GM19043 (cell line): Measurements from ENCODE around the gene GAGE1.
"Not testable (repeated sequence)": the region's sequence is repeated elsewhere in the genome, so short reads cannot be mapped to it uniquely, and the experiment has no call there.

Experiments
- ATAC-seq: cut with Tn5 transposase; IDR thresholded peaks from one replicate; pipeline ENCODE4 v1.9.1; 2021; ENCODE audit warnings: low read depth; ENCODE audit not compliant: unreplicated experiment

The GAGE1 gene

GRCh38 chrX:49598720-49599119 is at the start of gene GAGE1:
GAGE1 (plus strand) TSS chrX:49599020; CDS start chrX:49600175, 1,155 bp downstream.
- not testable (repeated sequence) for ATAC-seq

DNA sequence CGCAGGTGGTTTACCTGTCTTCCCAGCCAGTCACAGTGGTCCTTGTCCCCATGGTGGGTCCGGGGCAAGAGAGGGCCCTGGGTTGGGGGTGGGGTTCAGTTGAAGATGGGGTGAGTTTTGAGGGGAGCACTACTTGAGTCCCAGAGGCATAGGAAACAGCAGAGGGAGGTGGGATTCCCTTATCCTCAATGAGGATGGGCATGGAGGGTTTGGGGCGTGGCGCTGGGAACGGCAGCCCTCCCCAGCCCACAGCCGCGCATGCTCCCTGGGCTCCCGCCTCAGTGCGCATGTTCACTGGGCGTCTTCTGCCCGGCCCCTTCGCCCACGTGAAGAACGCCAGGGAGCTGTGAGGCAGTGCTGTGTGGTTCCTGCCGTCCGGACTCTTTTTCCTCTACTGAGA is 47.8 kb upstream of the GAGE1 start, which contains the start of gene GAGE12E:
GAGE12E (plus strand) TSS at position 301 of the 400 bp plus-strand sequence. CDS start 1,155 bp downstream, outside the sequence.
- ATAC-seq = not testable (repeated sequence)

- ATAC-seq = not testable (repeated sequence)
Observed at GRCh38 chrX:49560542-49560941, 38.3 kb upstream of the GAGE1 start, which contains the start of gene GAGE12F. GAGE12F (plus strand) TSS chrX:49560842; CDS start chrX:49561997, 1,155 bp downstream.

DNA sequence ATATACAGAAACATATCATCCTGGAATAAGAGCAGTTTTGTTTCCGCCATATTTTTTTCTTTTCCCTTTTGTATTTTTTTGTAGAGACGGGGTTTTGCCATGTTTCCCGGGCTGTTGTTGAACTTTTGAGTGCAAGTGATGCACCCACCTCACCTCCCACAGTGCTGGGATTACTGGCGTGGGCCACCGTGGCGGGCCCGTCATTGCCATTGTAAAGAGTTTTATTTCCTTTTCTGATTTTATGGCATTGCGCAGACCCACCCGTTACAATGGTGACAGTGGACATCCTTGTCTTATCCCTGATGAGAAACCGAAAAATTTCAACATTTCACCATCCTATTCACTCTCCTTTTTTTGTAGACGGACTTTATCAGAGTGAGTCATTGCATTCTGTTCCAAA is 30.1 kb upstream of the GAGE1 start:
- ATAC-seq = not testable (repeated sequence)

DNA sequence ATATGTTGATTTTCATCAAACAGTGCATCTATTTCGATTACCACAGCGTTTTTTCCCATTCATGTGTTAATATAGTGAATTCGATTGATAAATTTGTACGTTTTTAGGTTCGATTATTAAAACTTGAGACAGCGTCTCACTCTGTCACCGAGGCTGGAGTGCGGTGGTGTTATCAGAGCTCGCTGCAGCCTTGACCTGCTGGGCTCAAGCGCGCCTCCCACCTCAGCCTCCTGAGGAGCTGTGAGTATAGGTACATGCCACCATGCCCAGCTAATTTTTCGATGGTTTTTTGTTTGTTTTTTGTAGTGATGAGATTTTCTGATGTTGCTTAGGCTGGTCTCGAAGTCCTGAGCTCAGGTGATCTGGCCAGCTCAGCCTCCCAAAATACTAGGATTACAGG is 29.7 kb upstream of the GAGE1 start:
- ATAC-seq = not testable (repeated sequence)

DNA sequence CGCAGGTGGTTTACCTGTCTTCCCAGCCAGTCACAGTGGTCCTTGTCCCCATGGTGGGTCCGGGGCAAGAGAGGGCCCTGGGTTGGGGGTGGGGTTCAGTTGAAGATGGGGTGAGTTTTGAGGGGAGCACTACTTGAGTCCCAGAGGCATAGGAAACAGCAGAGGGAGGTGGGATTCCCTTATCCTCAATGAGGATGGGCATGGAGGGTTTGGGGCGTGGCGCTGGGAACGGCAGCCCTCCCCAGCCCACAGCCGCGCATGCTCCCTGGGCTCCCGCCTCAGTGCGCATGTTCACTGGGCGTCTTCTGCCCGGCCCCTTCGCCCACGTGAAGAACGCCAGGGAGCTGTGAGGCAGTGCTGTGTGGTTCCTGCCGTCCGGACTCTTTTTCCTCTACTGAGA is 28.7 kb upstream of the GAGE1 start, which contains the start of gene GAGE12G:
GAGE12G (plus strand) TSS at position 301 of the 400 bp plus-strand sequence. CDS start 1,155 bp downstream, outside the sequence.
- not testable (repeated sequence) for ATAC-seq

DNA sequence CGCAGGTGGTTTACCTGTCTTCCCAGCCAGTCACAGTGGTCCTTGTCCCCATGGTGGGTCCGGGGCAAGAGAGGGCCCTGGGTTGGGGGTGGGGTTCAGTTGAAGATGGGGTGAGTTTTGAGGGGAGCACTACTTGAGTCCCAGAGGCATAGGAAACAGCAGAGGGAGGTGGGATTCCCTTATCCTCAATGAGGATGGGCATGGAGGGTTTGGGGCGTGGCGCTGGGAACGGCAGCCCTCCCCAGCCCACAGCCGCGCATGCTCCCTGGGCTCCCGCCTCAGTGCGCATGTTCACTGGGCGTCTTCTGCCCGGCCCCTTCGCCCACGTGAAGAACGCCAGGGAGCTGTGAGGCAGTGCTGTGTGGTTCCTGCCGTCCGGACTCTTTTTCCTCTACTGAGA is 19.2 kb upstream of the GAGE1 start, which contains the start of gene GAGE12H:
GAGE12H (plus strand) TSS at position 301 of the 400 bp plus-strand sequence. CDS start 1,155 bp downstream, outside the sequence.
- not testable (repeated sequence) for ATAC-seq

DNA sequence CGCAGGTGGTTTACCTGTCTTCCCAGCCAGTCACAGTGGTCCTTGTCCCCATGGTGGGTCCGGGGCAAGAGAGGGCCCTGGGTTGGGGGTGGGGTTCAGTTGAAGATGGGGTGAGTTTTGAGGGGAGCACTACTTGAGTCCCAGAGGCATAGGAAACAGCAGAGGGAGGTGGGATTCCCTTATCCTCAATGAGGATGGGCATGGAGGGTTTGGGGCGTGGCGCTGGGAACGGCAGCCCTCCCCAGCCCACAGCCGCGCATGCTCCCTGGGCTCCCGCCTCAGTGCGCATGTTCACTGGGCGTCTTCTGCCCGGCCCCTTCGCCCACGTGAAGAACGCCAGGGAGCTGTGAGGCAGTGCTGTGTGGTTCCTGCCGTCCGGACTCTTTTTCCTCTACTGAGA is 9.6 kb upstream of the GAGE1 start, which contains the start of gene GAGE2A:
GAGE2A (plus strand) TSS at position 301 of the 400 bp plus-strand sequence. CDS start 1,155 bp downstream, outside the sequence.
- ATAC-seq = not testable (repeated sequence)

DNA sequence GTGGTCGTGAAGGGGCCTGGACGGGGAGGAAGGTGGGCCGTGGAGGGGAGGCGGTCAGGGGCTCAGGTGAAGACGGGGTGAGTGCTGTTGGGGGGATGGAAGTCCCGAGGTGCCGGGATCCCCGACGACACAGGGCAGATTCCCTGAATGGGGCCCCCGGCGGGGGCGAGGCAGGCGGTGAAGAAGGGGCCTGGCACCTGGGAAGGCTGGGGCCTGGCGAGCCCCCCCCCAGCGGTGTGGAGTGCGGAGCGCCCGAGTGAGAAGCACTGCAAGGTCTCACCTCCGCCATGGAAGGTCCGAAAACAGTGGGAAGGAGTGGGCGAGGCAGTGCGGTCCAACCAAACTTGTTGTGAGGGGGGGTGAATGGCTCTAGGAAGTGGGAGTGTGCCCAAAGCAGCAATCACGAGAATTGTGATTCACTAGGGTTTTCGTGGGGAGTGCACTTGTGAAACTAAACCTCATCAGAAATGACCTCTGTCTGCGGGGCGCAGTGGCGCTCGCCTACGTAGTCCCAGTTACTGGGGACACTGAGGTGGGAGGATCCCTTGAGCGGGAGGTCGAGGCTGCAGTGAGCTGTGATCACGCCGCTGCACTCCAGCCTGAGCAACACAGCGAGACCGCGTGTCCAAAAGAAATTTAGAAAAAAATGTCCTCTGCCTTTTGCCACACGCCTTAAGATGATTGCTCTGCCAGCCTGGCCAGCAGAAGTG is 8.9 kb upstream of the GAGE1 start:
- not testable (repeated sequence) for ATAC-seq

GRCh38 chrX:49590488-49590887 is 8.3 kb upstream of the GAGE1 start:
- not testable (repeated sequence) for ATAC-seq

- ATAC-seq = no peak
Observed at GRCh38 chrX:49610718-49611310, 12.0 kb downstream of the GAGE1 start.

GRCh38 chrX:49618574-49618973 is 19.8 kb downstream of the GAGE1 start:
- no peak for ATAC-seq

DNA sequence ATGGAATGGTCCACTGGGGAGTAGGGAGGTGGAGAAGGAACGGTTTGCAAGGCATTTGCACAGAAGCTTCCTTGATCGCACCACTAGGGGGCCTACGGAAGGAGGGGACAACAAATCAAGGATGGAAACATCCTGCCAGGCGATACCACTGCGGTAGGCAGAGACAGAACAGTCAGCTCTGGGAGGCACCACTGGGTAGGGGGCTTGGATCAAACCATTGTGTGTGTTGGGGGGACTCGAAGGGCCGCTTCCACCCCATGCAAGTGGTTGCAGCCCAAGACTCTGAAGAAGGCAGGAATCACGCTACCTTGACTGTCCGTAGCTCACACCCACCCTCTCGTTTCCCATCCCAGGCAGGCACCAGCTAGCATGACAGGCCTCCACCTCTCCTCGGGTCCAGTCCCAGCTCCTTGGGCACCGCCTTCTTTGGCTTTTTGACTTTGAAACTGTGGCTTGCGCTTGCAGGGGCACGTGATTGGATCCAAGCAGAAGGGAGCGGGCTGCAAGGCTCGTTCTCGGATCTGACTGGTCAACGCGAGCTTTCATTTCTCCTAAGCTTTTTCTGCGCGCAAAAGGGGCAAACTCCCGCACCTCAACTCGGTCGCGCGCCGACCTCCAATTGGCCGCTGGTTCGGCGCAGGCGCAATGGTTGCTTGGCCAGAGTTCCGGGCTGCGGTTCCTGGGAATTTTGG is 28.4 kb downstream of the GAGE1 start:
- no peak for ATAC-seq

DNA sequence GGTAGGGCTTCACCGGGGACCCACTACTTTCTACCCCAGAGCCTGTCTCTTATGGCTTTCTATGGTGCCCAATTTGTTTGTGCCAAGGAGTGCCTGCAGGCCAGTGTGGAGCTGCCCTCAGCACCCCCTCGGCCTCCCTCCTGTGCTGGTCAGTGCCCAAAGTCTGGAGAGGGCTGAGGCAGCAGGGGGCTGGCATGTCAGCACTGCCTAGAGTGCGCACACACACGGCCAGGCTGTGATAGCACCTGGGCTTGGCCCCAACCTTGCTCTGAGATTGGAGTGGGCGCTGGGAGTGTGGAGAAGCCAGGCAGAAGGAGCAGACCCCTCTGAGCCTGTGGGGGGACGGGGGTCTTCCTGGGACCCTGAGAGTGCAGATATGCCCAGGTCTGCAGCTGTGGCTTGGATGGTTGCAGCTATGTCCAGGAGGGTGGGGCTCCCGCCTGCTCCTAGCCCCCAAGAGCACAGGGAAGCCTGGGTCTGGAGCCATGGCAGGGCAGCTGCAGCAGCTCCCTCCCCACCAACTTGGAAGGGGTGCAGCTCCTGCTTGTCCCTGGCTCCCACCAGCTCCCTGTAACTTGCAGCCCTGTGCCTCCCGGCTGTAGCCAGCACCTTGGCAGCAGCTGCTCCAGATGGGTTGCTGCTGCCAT is 46.3 kb downstream of the GAGE1 start:
- ATAC-seq = no peak

DNA sequence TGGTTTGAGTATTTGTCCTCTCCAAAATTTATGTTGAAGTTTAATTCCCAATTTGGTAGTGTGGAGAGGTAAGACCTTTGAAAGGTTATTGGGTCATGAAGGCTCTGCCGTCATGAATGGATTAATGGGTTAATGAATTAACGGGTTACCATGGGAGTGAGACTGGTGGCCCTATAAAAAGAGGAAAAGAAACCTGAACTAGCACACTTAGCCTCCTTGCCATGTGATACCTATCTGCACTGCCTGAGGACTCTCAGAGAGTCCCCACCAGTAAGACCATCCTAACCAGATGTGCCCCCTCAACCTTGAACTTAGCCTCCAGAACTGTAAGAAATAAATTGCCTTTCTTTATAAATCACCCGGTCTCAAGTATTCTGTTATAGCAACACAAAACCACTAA is 57.7 kb downstream of the GAGE1 start:
- peak; percentile 86 for ATAC-seq
